Spleen (tissue), 7 donors: Measurements from ENCODE around the gene AJAP1.

Experiments used
- CTCF ChIP-seq, 11 experiments: fragments of 200-600 bp in 7 of 11; fragments of 450-650 bp in 4 of 11; sonication (generic) in 4 of 11; IDR thresholded peaks in 8 of 11; conservative IDR thresholded peaks in 3 of 11; 1 replicate in 7 of 11; 2 replicates in 4 of 11; pipeline versions ENCODE4 v1.4.0 to v1.8.0; 2016 to 2021; ENCODE audit warnings: antibody characterized with exemption in 11 of 11, inconsistent platforms in 4 of 11, mild to moderate bottlenecking in 1 of 11
- POLR2AphosphoS5 ChIP-seq, 3 donors: sonication (generic); formaldehyde crosslinking; IDR thresholded peaks; one replicate each; pipeline ENCODE4 v1.5.1; 2017; ENCODE audit warnings: antibody characterized with exemption in 3 of 3
- donor health status: DM: no; HTN: no; CAD: no; lungs with moderate emphysema.
- donor health status: DM: no; HTN: no; CAD: no.
- donor health status: DM: no; HTN: no; CAD: no.

GRCh38 chr1:4761324-4761723 lies 106.9 kb downstream of the AJAP1 start:
- no peak for TF ChIP-seq CTCF (IDR thresholded peaks at IDR 0.05 in 8 of 11, conservative IDR thresholded peaks at IDR 0.05 in 3 of 11)
- no peak for TF ChIP-seq POLR2AphosphoS5 (IDR thresholded peaks at IDR 0.05)
